HG02938 (cell line): ENCODE data around the gene RAPGEF1.
"Not testable (repeated sequence)": the region's sequence is repeated elsewhere in the genome, so short reads cannot be mapped to it uniquely, and the experiment has no call there.

Source experiments
- ATAC-seq: cut with Tn5 transposase; IDR thresholded peaks from one replicate; pipeline ENCODE4 v1.9.1; 2021; ENCODE audit warnings: mild to moderate bottlenecking, moderate library complexity; ENCODE audit not compliant: unreplicated experiment

Gene RAPGEF1

GRCh38 chr9:131575946-131576853 lies 163.7 kb downstream of the RAPGEF1 start:
- no peak for ATAC-seq

GRCh38 chr9:131574730-131575640 lies 164.9 kb downstream of the RAPGEF1 start:
- no peak for ATAC-seq

- no peak for ATAC-seq
Observed at GRCh38 chr9:131567910-131568309, 172.0 kb downstream of the RAPGEF1 start.

DNA sequence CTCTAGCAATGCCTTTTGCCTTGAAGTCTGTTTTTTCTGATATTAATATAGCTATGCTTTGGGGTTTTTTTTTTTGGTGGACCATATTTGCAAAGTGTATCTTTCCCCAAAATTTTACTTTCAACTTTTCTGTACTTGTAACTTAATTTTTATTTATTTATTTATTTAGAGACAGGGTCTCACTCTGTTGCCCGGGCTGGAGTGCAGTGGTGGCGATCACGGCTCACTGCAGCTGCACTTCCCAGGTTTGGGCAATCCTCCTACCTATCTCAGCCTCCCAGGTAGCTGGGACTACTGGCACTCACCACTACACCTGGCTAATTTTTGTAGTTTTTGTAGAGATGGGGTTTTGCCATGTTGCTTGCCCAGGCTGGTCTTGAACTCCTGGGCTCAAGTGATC lies 173.7 kb downstream of the RAPGEF1 start:
- ATAC-seq: no peak

DNA sequence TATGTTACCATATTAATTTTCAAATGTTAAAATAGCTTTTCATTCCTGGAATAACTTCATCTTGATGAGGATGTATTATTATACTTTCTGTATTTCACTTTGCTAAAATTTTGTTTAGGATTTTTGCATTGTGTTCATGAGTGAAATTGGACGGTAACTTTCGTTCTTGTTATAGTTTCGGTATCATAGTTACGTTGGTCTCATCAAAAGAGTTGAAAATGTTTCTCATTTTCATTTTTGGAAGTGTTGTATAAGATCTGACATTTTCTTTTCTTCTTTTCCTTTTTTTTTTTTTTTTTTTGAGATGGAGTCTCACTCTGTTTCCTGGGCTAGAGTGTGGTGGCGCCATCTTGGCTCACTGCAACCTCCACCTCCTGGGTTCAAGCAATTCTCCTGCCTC lies 174.5 kb downstream of the RAPGEF1 start:
- ATAC-seq: no peak

- no peak for ATAC-seq
Observed at GRCh38 chr9:131562032-131562959, 177.6 kb downstream of the RAPGEF1 start.

DNA sequence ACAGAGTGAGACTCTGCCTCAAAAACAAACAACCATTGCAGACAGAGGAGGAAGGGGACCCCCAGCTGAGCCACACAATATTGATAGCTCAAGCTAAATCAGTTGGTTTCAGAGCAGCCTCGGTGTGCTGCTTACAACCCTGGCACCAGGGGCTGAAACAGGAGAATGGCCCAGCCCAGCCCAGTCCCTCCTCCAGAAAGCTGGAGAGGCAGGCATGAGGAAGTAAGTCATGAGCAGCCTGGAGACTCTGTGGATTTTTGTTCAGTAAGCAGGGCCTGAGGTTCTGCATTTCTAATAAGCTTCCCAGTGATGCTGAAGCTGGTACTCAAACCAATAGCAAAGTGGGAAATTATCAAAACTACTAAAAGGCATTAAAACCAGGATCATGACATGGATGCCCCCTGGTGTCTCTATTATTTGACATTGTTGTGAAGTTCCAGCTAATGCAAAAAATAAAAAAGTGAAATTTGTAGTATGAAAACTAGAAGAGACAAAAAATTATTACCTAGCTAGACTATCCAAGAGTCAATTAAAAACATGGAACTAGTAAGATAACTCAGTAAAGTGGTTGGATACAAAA lies 180.4 kb downstream of the RAPGEF1 start:
- ATAC-seq: no peak

DNA sequence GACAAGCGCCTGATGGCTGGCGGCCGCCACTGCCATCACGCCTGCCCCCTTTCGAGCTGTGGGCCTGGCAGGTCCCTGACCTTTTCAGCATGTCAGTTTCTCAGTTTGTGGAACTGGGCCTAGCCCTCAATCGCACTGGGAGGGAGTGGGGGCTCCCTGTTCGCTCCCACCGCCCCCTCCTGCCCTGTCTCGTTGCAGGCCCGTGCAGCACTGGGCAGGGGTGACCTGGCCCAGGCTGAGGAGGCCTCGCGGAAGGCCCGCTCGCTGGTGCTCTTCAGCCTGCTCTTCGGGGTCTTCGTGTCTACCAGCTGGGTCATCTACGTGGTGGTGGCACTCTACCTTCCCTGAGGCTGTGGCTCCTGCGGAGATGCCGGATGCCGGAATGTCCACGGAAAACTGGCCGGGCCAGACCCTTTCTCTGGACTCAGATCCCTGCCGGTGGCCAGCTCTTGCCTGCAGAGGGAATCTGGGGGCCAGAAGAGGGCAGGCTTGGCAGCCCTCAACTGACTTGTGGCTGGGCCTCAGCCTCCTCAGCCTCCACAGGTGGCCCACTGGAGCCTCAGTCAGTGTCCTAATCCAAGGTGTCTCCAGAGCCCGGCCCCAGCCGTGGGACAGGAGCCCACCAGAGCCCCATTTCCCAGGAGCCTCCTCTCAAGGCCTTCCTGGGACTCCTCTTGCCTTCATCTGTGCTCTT lies 181.9 kb downstream of the RAPGEF1 start:
- no peak for ATAC-seq

- no peak for ATAC-seq
Observed at GRCh38 chr9:131555841-131556673, 183.8 kb downstream of the RAPGEF1 start.

DNA sequence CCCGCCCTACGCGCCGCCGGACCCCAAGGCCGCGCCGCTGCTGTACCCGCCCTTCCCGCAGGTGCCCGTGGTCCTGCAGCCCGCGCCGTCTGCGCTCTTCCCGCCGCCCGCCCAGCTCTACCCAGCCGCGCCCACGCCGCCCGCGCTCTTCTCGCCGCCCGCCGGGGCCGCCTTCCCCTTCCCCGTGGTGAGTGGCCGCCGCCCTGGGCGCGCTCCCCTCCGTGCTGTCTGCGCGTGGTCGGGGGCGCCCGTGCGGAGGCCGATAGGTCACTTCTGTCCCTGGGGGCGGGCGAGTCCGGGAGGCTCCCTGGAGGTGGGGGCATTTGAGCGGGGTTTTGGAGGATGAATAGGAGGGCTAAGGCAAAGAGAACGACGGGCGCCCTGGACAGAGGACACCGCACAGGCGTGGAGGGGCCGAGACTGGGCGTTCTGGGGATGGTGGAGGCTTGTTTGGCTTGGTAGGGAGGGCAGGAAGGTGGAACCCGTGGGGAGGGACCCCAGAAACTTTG lies 185.0 kb downstream of the RAPGEF1 start:
- no peak for ATAC-seq

- no peak for ATAC-seq
Observed at GRCh38 chr9:131554087-131554842, 185.6 kb downstream of the RAPGEF1 start.

DNA sequence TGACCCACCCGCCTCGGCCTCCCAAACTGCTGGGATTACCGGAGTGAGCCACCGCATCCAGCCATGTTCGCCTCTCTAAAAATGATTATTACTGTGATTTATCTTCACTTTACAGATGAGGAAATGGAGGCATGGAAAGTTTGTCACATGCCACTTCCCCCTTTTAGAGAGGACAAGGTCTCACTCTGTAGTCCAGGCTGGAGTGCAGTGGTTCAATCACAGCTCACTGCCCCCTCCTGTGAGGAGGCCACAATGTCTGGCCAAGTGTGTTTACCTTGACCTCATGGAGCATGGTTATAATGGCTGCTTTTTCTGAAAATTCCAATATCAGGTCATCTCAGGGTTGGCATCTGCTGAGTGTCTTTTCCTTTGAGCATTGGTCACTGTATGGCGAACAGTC lies 187.8 kb downstream of the RAPGEF1 start:
- no peak for ATAC-seq

GRCh38 chr9:131550465-131550864 lies 189.4 kb downstream of the RAPGEF1 start:
- not testable (repeated sequence) for ATAC-seq

GRCh38 chr9:131549186-131549585 lies 190.7 kb downstream of the RAPGEF1 start:
- not testable (repeated sequence) for ATAC-seq

DNA sequence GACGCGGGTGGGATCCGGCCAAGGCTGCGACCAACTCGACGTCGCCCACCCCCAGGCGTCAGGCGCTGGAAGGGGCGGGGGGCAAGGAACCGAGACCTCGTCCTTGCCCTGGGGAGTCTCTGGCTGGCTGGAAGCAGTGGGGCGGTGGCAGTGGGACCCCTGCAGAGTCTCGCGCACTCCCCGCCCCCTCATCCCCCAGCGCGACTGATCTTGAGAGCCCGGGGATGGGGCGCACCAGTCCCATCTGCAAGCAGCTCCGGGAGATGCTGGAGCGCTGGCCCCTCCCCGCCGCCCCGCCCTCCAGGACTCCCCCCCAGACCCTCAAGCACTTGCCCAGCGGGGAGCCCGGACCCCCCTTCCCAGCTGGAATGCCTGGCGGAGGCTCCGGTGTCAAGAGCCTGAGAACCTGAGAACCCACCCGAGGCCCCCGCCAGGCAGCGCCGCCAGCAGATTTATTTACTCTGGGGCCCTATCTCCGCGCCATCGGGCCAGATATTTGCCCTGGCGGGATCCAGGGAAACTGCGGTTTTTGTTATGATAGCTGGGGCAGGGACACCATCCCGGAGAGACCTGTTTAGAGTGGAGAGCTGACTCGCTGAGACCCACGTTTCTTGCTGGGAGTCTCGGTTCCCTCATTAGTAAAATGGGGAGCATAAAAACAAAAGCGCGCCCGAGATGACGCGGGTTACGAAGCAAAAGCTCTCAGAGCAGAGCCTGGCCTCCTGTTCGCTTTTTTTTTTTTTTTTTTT lies 193.4 kb downstream of the RAPGEF1 start:
- no peak for ATAC-seq

DNA sequence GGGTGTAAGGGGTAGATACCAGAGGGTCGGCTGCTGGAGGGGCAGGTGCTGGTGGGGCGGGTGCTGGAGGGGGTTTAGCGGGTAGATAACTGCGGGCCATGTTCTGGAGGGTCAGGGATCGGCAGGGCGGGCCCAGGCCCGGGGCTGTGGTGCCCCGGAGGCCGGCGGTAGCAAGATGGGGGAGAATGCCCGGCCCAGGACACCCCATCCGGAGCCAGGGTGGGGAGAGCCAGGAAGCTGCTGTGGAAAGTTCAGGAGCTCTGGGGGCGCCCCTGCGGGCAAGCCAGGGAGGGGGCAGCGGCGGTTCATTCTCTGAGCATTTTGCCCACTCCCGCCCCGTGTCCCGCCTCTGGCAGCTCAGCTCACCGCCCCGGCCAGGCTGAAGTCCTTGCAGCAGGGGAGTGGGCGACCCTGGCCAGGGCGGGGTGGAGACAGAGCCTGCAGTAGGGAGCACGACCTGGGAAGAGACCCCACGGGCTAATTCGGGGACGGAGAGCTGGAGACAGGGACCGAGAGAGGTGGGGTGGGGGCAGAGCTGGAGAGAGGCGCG lies 194.0 kb downstream of the RAPGEF1 start:
- ATAC-seq: no peak
